ENCODE results near the gene SLC2A4RG. TPM values are rescaled to one million over a fixed set of nuclear protein-coding genes. Genes with fewer than 3 reads are reported as not detected.

The SLC2A4RG gene
- total and polyA plus RNA-seq, 2 experiments from 2014 or later, result 43.9 to 50.4 TPM

DNA sequence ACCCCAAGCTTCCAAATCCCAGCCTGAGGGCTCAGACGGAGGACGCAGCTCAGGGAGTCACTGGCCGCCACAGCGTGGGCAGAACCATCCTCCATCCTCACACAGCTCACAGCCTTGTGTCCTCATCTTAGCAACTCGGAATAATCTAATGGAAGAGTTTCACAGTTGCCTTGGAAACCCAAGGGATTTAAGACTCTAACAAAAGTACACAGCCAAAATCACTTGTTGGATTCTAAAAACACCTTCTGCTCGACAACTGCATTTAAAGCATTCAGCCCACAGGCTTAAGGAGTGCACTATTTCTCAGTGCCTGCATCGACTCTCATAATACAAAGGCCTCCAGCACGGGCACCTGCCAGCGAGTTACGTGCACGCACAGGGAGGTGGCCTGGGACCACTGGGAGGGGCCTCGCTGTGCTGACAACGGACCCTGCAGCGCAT lies 46.1 kb downstream of the SLC2A4RG start:
- H4K20me1 ChIP-seq (ENCODE audit: insufficient read depth, poor library complexity, severe bottlenecking), result no peaks in the 10 kb centered on the region
- 81% methylated on average over 14 of the region's 14 CpGs for WGBS (ENCODE audit: low lambda C conversion rate, missing lambda C conversion rate)

DNA sequence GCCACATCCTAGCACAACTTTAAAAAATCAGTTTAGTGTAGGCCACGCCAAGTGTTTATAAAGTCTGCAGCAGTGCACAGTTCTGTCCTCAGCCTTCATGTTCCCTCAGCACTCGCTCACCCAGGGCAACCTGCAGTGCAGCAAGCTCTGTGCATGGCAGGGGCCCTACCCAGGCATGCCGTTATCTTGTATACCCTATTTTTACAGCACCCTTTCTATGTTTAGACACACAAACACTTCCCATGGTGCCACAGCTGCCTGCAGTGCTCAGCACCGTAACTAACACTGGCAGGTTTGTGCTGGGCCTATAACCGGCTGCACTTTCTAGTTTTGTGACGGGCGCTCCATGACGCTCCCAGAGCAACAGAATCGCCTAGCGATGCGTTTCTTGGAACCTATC lies 47.7 kb downstream of the SLC2A4RG start:
- Histone ChIP-seq H3K4me3 (no peak overlapping the region), H3K9me3 (ENCODE audit: low read depth) (no peaks in the 10 kb centered on the region), H3K27me3 (no peaks in the 10 kb centered on the region), H3K79me2 (no peaks in the 10 kb centered on the region), H3K4me2 (no peak overlapping the region), H3K27ac (no peak overlapping the region), H4K20me1 (ENCODE audit: insufficient read depth, poor library complexity, severe bottlenecking) (no peaks in the 10 kb centered on the region), H2AFZ (no peak overlapping the region), H3K36me3 (replicated peaks; ENCODE audit: insufficient read depth, low read depth) (no peaks in the 10 kb centered on the region), H3K4me1 (ENCODE audit: insufficient read depth) (no peaks in the 10 kb centered on the region), H3K9me2 (replicated peaks; ENCODE audit: insufficient read depth) (no peaks in the 10 kb centered on the region)
- no peak for DNase-seq (ENCODE audit: low spot score)
- TF ChIP-seq EZH2 (IDR thresholded peaks at IDR 0.05; ENCODE audit: borderline replicate concordance), result no peak
- TF ChIP-seq, protein P1, sequence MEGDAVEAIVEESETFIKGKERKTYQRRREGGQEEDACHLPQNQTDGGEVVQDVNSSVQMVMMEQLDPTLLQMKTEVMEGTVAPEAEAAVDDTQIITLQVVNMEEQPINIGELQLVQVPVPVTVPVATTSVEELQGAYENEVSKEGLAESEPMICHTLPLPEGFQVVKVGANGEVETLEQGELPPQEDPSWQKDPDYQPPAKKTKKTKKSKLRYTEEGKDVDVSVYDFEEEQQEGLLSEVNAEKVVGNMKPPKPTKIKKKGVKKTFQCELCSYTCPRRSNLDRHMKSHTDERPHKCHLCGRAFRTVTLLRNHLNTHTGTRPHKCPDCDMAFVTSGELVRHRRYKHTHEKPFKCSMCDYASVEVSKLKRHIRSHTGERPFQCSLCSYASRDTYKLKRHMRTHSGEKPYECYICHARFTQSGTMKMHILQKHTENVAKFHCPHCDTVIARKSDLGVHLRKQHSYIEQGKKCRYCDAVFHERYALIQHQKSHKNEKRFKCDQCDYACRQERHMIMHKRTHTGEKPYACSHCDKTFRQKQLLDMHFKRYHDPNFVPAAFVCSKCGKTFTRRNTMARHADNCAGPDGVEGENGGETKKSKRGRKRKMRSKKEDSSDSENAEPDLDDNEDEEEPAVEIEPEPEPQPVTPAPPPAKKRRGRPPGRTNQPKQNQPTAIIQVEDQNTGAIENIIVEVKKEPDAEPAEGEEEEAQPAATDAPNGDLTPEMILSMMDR (IDR thresholded peaks at IDR 0.05; ENCODE audit: poor library complexity), result no peak
- TF ChIP-seq EZH2phosphoT487 (IDR thresholded peaks at IDR 0.05; ENCODE audit: low read depth, severe bottlenecking, unreplicated experiment), result no peak
- 94% methylated on average over 11 of the region's 11 CpGs for WGBS (ENCODE audit: low lambda C conversion rate, missing lambda C conversion rate)

More for the DNA sequence above, 46.1 kb downstream of the SLC2A4RG start:
- H3K4me1 ChIP-seq (ENCODE audit: insufficient read depth), result no peaks in the 10 kb centered on the region
- no peaks in the 10 kb centered on the region for H3K9me2 ChIP-seq (replicated peaks; ENCODE audit: insufficient read depth)
- H2AFZ ChIP-seq, result no peak overlapping the region
- H3K27me3 ChIP-seq, result no peaks in the 10 kb centered on the region
- DNase-seq (ENCODE audit: low spot score), result no peak
- no peak overlapping the region for H3K27ac ChIP-seq
- H3K79me2 ChIP-seq, result no peaks in the 10 kb centered on the region
- no peaks in the 10 kb centered on the region for H3K36me3 ChIP-seq (replicated peaks; ENCODE audit: insufficient read depth, low read depth)
- TF ChIP-seq EZH2phosphoT487 (IDR thresholded peaks at IDR 0.05; ENCODE audit: low read depth, severe bottlenecking, unreplicated experiment) (no peak), EZH2 (IDR thresholded peaks at IDR 0.05; ENCODE audit: borderline replicate concordance) (no peak)
- TF ChIP-seq, protein P1 (IDR thresholded peaks at IDR 0.05; ENCODE audit: poor library complexity), result no peak
- no peaks in the 10 kb centered on the region for H3K9me3 ChIP-seq (ENCODE audit: low read depth)
- no peak overlapping the region for H3K4me2 ChIP-seq
- no peak overlapping the region for H3K4me3 ChIP-seq

DNA sequence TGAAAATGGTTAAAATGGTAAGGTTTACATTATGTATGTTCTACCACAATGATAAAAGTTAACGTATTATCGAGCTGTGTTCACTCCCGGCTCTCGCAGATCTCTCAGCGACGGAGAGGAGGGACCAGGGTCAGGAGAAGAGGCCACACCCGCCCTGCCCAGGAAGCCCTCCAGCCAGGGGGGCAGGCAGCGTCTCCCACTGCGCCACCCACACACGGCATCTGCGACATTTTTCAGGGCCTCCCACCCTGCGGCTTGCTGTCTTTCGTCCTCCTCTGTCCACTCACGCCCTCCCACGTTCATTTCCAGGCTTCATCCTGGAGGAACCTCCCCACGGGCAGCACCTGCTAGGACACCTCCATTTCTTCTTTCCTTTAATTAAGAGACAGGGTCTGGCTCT lies 48.2 kb downstream of the SLC2A4RG start:
- Histone ChIP-seq H3K4me1 (ENCODE audit: insufficient read depth) (no peaks in the 10 kb centered on the region), H3K9me3 (ENCODE audit: low read depth) (no peaks in the 10 kb centered on the region), H3K36me3 (replicated peaks; ENCODE audit: insufficient read depth, low read depth) (no peaks in the 10 kb centered on the region), H2AFZ (no peak overlapping the region), H3K27ac (no peak overlapping the region), H4K20me1 (ENCODE audit: insufficient read depth, poor library complexity, severe bottlenecking) (no peaks in the 10 kb centered on the region), H3K9me2 (replicated peaks; ENCODE audit: insufficient read depth) (no peaks in the 10 kb centered on the region), H3K4me3 (no peak overlapping the region), H3K4me2 (no peak overlapping the region), H3K79me2 (no peaks in the 10 kb centered on the region), H3K27me3 (no peaks in the 10 kb centered on the region)
- 95% methylated on average over 16 of the region's 16 CpGs for WGBS (ENCODE audit: low lambda C conversion rate, missing lambda C conversion rate)
- DNase-seq (ENCODE audit: low spot score), result no peak
- TF ChIP-seq EZH2 (IDR thresholded peaks at IDR 0.05; ENCODE audit: borderline replicate concordance) (no peak), EZH2phosphoT487 (IDR thresholded peaks at IDR 0.05; ENCODE audit: low read depth, severe bottlenecking, unreplicated experiment) (no peak)
- TF ChIP-seq, protein P1 (IDR thresholded peaks at IDR 0.05; ENCODE audit: poor library complexity), result no peak

Data from hepatocyte (in vitro differentiated cells).